Measurements from ENCODE around the gene LEFTY2.

Gene LEFTY2

GRCh38 chr1:225899044-225899925, 41.7 kb downstream of the LEFTY2 start:
- peaks cover 16% of the 10 kb centered on the region for H3K4me1 ChIP-seq (ENCODE audit: control insufficient read depth, insufficient read depth, low read length)
- WGBS (ENCODE audit: insufficient coverage, insufficient read length): no CpG with 5 or more reads among the region's 4 CpGs
- no peaks in the 10 kb centered on the region for H3K27me3 ChIP-seq (ENCODE audit: control insufficient read depth, insufficient read depth, low read length)
- no peak overlapping the region for H3K27ac ChIP-seq (ENCODE audit: low read length)
- no peaks in the 10 kb centered on the region for H3K36me3 ChIP-seq (ENCODE audit: control insufficient read depth, insufficient read depth, low read length)
- no peak overlapping the region for H3K4me3 ChIP-seq (ENCODE audit: low read length)
- peak; percentile 96 for DNase-seq (ENCODE audit: low read depth, low spot score)
- no peaks in the 10 kb centered on the region for H3K9me3 ChIP-seq (ENCODE audit: control insufficient read depth, insufficient read depth, low read length)

- no peak for DNase-seq (ENCODE audit: low read depth, low spot score)
- no CpG with 5 or more reads among the region's 19 CpGs for WGBS (ENCODE audit: insufficient coverage, insufficient read length)
- Histone ChIP-seq H3K27ac (ENCODE audit: low read length) (no peak overlapping the region), H3K4me1 (ENCODE audit: control insufficient read depth, insufficient read depth, low read length) (peaks cover 16% of the 10 kb centered on the region), H3K36me3 (ENCODE audit: control insufficient read depth, insufficient read depth, low read length) (no peaks in the 10 kb centered on the region), H3K27me3 (ENCODE audit: control insufficient read depth, insufficient read depth, low read length) (no peaks in the 10 kb centered on the region), H3K9me3 (ENCODE audit: control insufficient read depth, insufficient read depth, low read length) (no peaks in the 10 kb centered on the region), H3K4me3 (ENCODE audit: low read length) (no peak overlapping the region)
These were observed 43.2 kb downstream of the LEFTY2 start for GRCh38 chr1:225897595-225898514.

- Histone ChIP-seq H3K9me3 (ENCODE audit: control insufficient read depth, insufficient read depth, low read length) (no peaks in the 10 kb centered on the region), H3K36me3 (ENCODE audit: control insufficient read depth, insufficient read depth, low read length) (no peaks in the 10 kb centered on the region), H3K4me1 (ENCODE audit: control insufficient read depth, insufficient read depth, low read length) (peaks cover 16% of the 10 kb centered on the region), H3K27ac (ENCODE audit: low read length) (no peak overlapping the region), H3K4me3 (ENCODE audit: low read length) (no peak overlapping the region), H3K27me3 (ENCODE audit: control insufficient read depth, insufficient read depth, low read length) (no peaks in the 10 kb centered on the region)
- DNase-seq (ENCODE audit: low read depth, low spot score): no peak
- WGBS (ENCODE audit: insufficient coverage, insufficient read length): no CpG with 5 or more reads among the region's 7 CpGs
These were observed 44.0 kb downstream of the LEFTY2 start for GRCh38 chr1:225896937-225897549.

GRCh38 chr1:225896494-225896893, 44.5 kb downstream of the LEFTY2 start:
- Histone ChIP-seq H3K27ac (ENCODE audit: low read length) (no peak overlapping the region), H3K9me3 (ENCODE audit: control insufficient read depth, insufficient read depth, low read length) (no peaks in the 10 kb centered on the region), H3K27me3 (ENCODE audit: control insufficient read depth, insufficient read depth, low read length) (no peaks in the 10 kb centered on the region), H3K4me1 (ENCODE audit: control insufficient read depth, insufficient read depth, low read length) (peaks cover 16% of the 10 kb centered on the region), H3K36me3 (ENCODE audit: control insufficient read depth, insufficient read depth, low read length) (no peaks in the 10 kb centered on the region), H3K4me3 (ENCODE audit: low read length) (no peak overlapping the region)
- DNase-seq (ENCODE audit: low read depth, low spot score): no peak
- WGBS (ENCODE audit: insufficient coverage, insufficient read length): no CpG with 5 or more reads among the region's 5 CpGs

- Histone ChIP-seq H3K9me3 (ENCODE audit: control insufficient read depth, insufficient read depth, low read length) (no peaks in the 10 kb centered on the region), H3K4me3 (ENCODE audit: low read length) (no peak overlapping the region), H3K36me3 (ENCODE audit: control insufficient read depth, insufficient read depth, low read length) (no peaks in the 10 kb centered on the region), H3K27me3 (ENCODE audit: control insufficient read depth, insufficient read depth, low read length) (no peaks in the 10 kb centered on the region), H3K27ac (ENCODE audit: low read length) (no peak overlapping the region), H3K4me1 (ENCODE audit: control insufficient read depth, insufficient read depth, low read length) (peaks cover 9% of the 10 kb centered on the region)
- DNase-seq (ENCODE audit: low read depth, low spot score): no peak
- no CpG with 5 or more reads among the region's 6 CpGs for WGBS (ENCODE audit: insufficient coverage, insufficient read length)
These were observed 48.7 kb downstream of the LEFTY2 start for GRCh38 chr1:225892307-225892706.

GRCh38 chr1:225891229-225891972, 49.6 kb downstream of the LEFTY2 start:
- no CpG with 5 or more reads among the region's 14 CpGs for WGBS (ENCODE audit: insufficient coverage, insufficient read length)
- Histone ChIP-seq H3K4me3 (ENCODE audit: low read length) (no peak overlapping the region), H3K36me3 (ENCODE audit: control insufficient read depth, insufficient read depth, low read length) (no peaks in the 10 kb centered on the region), H3K9me3 (ENCODE audit: control insufficient read depth, insufficient read depth, low read length) (no peaks in the 10 kb centered on the region), H3K27ac (ENCODE audit: low read length) (no peak overlapping the region), H3K27me3 (ENCODE audit: control insufficient read depth, insufficient read depth, low read length) (no peaks in the 10 kb centered on the region), H3K4me1 (ENCODE audit: control insufficient read depth, insufficient read depth, low read length) (peaks cover 7% of the 10 kb centered on the region)
- DNase-seq (ENCODE audit: low read depth, low spot score): no peak

- H3K4me1 ChIP-seq (ENCODE audit: control insufficient read depth, insufficient read depth, low read length): peaks cover 7% of the 10 kb centered on the region
- H3K27me3 ChIP-seq (ENCODE audit: control insufficient read depth, insufficient read depth, low read length): no peaks in the 10 kb centered on the region
- H3K4me3 ChIP-seq (ENCODE audit: low read length): no peak overlapping the region
- no CpG with 5 or more reads among the region's 6 CpGs for WGBS (ENCODE audit: insufficient coverage, insufficient read length)
- H3K9me3 ChIP-seq (ENCODE audit: control insufficient read depth, insufficient read depth, low read length): no peaks in the 10 kb centered on the region
- no peak overlapping the region for H3K27ac ChIP-seq (ENCODE audit: low read length)
- no peaks in the 10 kb centered on the region for H3K36me3 ChIP-seq (ENCODE audit: control insufficient read depth, insufficient read depth, low read length)
- DNase-seq (ENCODE audit: low read depth, low spot score): no peak
These were observed 50.4 kb downstream of the LEFTY2 start for GRCh38 chr1:225890346-225891228.

GRCh38 chr1:225889743-225890142, 51.3 kb downstream of the LEFTY2 start:
- no CpG with 5 or more reads among the region's 5 CpGs for WGBS (ENCODE audit: insufficient coverage, insufficient read length)

GRCh38 chr1:225888898-225889601, 52.0 kb downstream of the LEFTY2 start, which contains the start of gene LEFTY1:
LEFTY1 (minus strand) TSS chr1:225889146; CDS start chr1:225889066, 80 bp downstream.
- H3K36me3 ChIP-seq (ENCODE audit: control insufficient read depth, insufficient read depth, low read length): no peaks in the 10 kb centered on the region
- no peak within 1 kb of the TSS for H3K27ac ChIP-seq (ENCODE audit: low read length)
- no peaks in the 10 kb centered on the region for H3K9me3 ChIP-seq (ENCODE audit: control insufficient read depth, insufficient read depth, low read length)
- H3K27me3 ChIP-seq (ENCODE audit: control insufficient read depth, insufficient read depth, low read length): no peaks in the 10 kb centered on the region
- no CpG with 5 or more reads among the region's 11 CpGs for WGBS (ENCODE audit: insufficient coverage, insufficient read length)
- H3K4me1 ChIP-seq (ENCODE audit: control insufficient read depth, insufficient read depth, low read length): peaks cover 7% of the 10 kb centered on the region
- no peak for DNase-seq (ENCODE audit: low read depth, low spot score)
- no peak within 1 kb of the TSS for H3K4me3 ChIP-seq (ENCODE audit: low read length)

More at GRCh38 chr1:225889743-225890142, 51.3 kb downstream of the LEFTY2 start:
- DNase-seq (ENCODE audit: low read depth, low spot score): no peak
- Histone ChIP-seq H3K4me1 (ENCODE audit: control insufficient read depth, insufficient read depth, low read length) (peaks cover 7% of the 10 kb centered on the region), H3K4me3 (ENCODE audit: low read length) (no peak overlapping the region), H3K27me3 (ENCODE audit: control insufficient read depth, insufficient read depth, low read length) (no peaks in the 10 kb centered on the region), H3K9me3 (ENCODE audit: control insufficient read depth, insufficient read depth, low read length) (no peaks in the 10 kb centered on the region), H3K36me3 (ENCODE audit: control insufficient read depth, insufficient read depth, low read length) (no peaks in the 10 kb centered on the region), H3K27ac (ENCODE audit: low read length) (no peak overlapping the region)

Data from iPS DF 6.9 (cell line).